Gastrocnemius medialis (tissue), 4 donors: Measurements from ENCODE around the gene SLC45A1. TPM values are rescaled to one million over a fixed set of nuclear protein-coding genes. Genes with fewer than 3 reads are reported as not detected.

Source experiments
- ATAC-seq, 2 donors: fragments of 150-250 bp; one replicate each; pipeline ENCODE4 v1.9.1; 2016
- DNase-seq, 2 donors: peaks; one replicate each; pipeline ENCODE4 v3.0.0-alpha.2; 2019
- H3K27ac ChIP-seq, 4 donors: fragments of 200-600 bp; sonication (generic); 1 replicate in 1 of 4; 2 replicates in 3 of 4; pipeline ENCODE4 v1.5.1; 2016 to 2018; ENCODE audit warnings: mild to moderate bottlenecking in 2 of 4, moderate library complexity in 1 of 4
- H3K27me3 ChIP-seq, 3 donors: fragments of 200-600 bp; sonication (generic) in 2 of 3; 1 replicate in 1 of 3; 2 replicates in 2 of 3; pipeline versions ENCODE4 v1.5.1 to v1.6.0; 2016 to 2019; ENCODE audit warnings: mild to moderate bottlenecking in 1 of 3, moderate library complexity in 1 of 3
- H3K36me3 ChIP-seq, 2 donors: fragments of 200-600 bp; sonication (generic) in 1 of 2; one replicate each; pipeline ENCODE4 v1.5.1; 2017 to 2018
- H3K4me1 ChIP-seq, 2 donors: fragments of 200-600 bp; sonication (generic) in 1 of 2; one replicate each; pipeline ENCODE4 v1.5.1; 2016 to 2017; ENCODE audit warnings: mild to moderate bottlenecking in 2 of 2
- H3K4me3 ChIP-seq, 4 donors: fragments of 200-600 bp; sonication (generic) in 3 of 4; 1 replicate in 1 of 4; 2 replicates in 3 of 4; pipeline ENCODE4 v1.5.1; 2016 to 2019; ENCODE audit warnings: mild to moderate bottlenecking in 2 of 4
- H3K9me3 ChIP-seq, 3 donors: fragments of 200-600 bp; sonication (generic) in 2 of 3; 1 replicate in 1 of 3; 2 replicates in 2 of 3; pipeline ENCODE4 v1.5.1; 2016 to 2019
- POLR2A ChIP-seq, 2 donors: fragments of 450-650 bp; IDR thresholded peaks; one replicate each; pipeline ENCODE4 v1.6.1; 2017; ENCODE audit warnings: antibody characterized with exemption in 2 of 2, mild to moderate bottlenecking in 2 of 2, moderate library complexity in 2 of 2
- in situ Hi-C, 4 donors: fragments of 200-750 bp; cut with MboI; loops; one replicate each; pipeline versions ENCODE4 v1.15.0 to v1.8.0; 2017; ENCODE audit warnings: low sequenced_read_pairs in 4 of 4
- intact Hi-C: fragments of 100-400 bp; cut with DNase I; formaldehyde crosslinking; loops from one replicate; pipeline ENCODE4 v1.15.1; 2023; ENCODE audit warnings: low total_unique reads
- total RNA-seq, 4 donors: library from RNA; depleted of rRNA; stranded (reverse); fragments of >200 nt; gene quantifications; one replicate each; pipeline versions ENCODE4 v1.1.0 to v1.2.3, GENCODE V29; 2016
- TF ChIP-seq, protein P1 (sequence below), 5 experiments: fragments of 450-650 bp in 3 of 5; fragments of 200-600 bp in 2 of 5; sonication (generic) in 2 of 5; IDR thresholded peaks in 4 of 5; conservative IDR thresholded peaks in 1 of 5; 1 replicate in 4 of 5; 2 replicates in 1 of 5; pipeline ENCODE4 v1.5.1; 2016 to 2019; ENCODE audit warnings: antibody characterized with exemption in 5 of 5, mild to moderate bottlenecking in 3 of 5, moderate library complexity in 3 of 5

Gene SLC45A1
- total RNA-seq, 4 donors from 2014 or later: 0.56 to 2.9 (median 0.68) TPM

DNA sequence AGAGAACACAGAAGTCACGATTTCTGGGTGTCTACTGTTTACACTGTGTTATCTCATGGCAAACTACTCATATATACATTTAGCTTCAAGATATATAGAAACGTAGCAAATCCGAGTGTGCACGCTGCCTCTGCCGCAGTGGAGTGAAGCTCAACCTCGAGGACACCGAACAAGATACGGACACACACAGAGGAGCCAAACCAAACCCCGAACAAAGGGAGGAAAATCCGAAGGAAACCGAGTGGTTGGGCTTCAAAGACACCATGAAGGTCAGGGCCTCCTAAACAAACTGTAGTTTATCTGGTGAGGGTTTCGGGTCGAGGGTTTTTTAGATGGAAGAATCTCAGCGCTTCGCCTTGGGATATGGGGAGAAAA is 34.5 kb downstream of the SLC45A1 start:
- H3K9me3 ChIP-seq: no peaks in the 10 kb centered on the region
- intact Hi-C loops: no loop called here
- peaks cover 0 to 48% of the 10 kb centered on the region in 2 donors for H3K36me3 ChIP-seq
- in situ Hi-C loops: no loop called here
- peak overlapping the region; percentile 64 to 95 (median 74) for H3K27ac ChIP-seq
- H3K4me3 ChIP-seq: no peak overlapping the region
- peaks cover 40 to 47% of the 10 kb centered on the region in 2 donors for H3K4me1 ChIP-seq
- no peak for DNase-seq
- no peaks in the 10 kb centered on the region for H3K27me3 ChIP-seq
- no peak for TF ChIP-seq POLR2A (IDR thresholded peaks at IDR 0.05)
- TF ChIP-seq, protein P1, sequence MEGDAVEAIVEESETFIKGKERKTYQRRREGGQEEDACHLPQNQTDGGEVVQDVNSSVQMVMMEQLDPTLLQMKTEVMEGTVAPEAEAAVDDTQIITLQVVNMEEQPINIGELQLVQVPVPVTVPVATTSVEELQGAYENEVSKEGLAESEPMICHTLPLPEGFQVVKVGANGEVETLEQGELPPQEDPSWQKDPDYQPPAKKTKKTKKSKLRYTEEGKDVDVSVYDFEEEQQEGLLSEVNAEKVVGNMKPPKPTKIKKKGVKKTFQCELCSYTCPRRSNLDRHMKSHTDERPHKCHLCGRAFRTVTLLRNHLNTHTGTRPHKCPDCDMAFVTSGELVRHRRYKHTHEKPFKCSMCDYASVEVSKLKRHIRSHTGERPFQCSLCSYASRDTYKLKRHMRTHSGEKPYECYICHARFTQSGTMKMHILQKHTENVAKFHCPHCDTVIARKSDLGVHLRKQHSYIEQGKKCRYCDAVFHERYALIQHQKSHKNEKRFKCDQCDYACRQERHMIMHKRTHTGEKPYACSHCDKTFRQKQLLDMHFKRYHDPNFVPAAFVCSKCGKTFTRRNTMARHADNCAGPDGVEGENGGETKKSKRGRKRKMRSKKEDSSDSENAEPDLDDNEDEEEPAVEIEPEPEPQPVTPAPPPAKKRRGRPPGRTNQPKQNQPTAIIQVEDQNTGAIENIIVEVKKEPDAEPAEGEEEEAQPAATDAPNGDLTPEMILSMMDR (IDR thresholded peaks at IDR 0.05 in 4 of 5, conservative IDR thresholded peaks at IDR 0.05 in 1 of 5): no peak
- ATAC-seq: no peak

DNA sequence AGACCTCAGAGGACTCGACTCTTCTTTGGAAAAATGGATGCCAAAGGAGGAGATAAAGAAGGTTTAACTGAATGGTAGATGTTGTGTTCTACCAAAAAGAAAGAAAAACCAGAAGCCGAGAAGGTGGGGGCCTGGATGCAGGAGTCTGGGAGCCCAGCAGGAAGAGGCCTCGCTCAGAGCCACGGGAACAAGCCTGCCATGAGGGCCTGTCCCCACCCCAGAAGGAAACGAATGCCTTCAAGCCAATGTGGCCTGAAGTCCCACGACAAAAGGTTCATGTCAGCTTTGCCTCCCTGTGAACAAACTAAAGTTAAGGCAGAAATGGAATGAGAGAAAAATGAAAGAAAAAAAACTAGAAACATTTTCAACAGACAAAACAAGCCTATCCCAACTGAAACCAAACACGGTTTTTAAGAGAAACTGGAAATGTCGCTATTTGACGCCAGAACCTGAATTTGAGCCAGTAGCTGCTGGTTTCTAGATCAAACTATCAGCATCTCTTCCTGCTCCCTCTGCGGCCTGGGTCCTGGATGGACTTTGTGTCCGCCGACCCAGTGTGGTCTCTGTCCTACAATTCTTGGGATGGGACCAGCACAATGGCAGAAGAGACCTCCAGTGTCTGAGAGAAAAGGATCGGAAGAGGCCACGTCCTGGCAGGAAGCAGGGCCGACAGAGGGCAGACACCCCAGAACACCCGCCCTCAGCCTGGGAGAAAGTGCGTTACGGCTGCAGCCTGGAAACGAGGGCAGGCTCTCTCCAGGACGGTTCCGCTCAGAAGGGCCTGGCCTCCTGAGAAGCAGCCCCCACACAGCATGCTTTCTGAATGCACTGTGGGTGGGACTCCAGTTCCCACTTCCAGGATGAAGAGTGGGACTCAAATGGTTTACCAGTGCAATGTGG is 35.2 kb downstream of the SLC45A1 start:
- ATAC-seq (no peak), DNase-seq (no peak)
- Histone ChIP-seq H3K4me3 (no peak overlapping the region), H3K4me1 (peaks cover 40 to 54% of the 10 kb centered on the region in 2 donors), H3K27ac (peak overlapping the region; percentile 64 to 95 (median 74)), H3K9me3 (no peaks in the 10 kb centered on the region), H3K36me3 (peaks cover 5 to 55% of the 10 kb centered on the region in 2 donors), H3K27me3 (no peaks in the 10 kb centered on the region)
- TF ChIP-seq, protein P1 (IDR thresholded peaks at IDR 0.05 in 4 of 5, conservative IDR thresholded peaks at IDR 0.05 in 1 of 5): peak in 2 of 5 experiments; percentile 8 to 16
- TF ChIP-seq POLR2A (IDR thresholded peaks at IDR 0.05): peak in 1 of 2 donors; percentile 7
- intact Hi-C loops (no loop called here), in situ Hi-C loops (no loop called here)

DNA sequence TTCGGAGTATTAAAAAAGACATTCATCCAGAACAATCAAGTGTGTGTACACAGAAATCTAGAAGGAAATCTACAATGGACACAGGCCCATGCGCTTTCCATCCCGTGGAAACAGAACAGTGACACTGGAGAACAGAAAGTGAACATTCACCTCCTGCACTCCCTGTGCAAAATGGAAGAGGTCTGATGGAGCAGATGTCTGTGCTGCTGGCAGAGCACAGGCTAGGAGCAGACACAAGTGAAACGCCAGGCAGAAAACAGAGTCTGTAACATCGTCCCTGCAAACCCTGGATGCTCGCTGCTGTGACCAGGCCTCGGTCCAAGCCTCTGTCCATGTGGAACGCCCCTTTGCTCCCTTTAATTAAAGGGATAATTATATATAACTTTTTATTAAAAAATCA is 36.1 kb downstream of the SLC45A1 start:
- no peaks in the 10 kb centered on the region for H3K9me3 ChIP-seq
- peaks cover 7 to 64% of the 10 kb centered on the region in 2 donors for H3K36me3 ChIP-seq

DNA sequence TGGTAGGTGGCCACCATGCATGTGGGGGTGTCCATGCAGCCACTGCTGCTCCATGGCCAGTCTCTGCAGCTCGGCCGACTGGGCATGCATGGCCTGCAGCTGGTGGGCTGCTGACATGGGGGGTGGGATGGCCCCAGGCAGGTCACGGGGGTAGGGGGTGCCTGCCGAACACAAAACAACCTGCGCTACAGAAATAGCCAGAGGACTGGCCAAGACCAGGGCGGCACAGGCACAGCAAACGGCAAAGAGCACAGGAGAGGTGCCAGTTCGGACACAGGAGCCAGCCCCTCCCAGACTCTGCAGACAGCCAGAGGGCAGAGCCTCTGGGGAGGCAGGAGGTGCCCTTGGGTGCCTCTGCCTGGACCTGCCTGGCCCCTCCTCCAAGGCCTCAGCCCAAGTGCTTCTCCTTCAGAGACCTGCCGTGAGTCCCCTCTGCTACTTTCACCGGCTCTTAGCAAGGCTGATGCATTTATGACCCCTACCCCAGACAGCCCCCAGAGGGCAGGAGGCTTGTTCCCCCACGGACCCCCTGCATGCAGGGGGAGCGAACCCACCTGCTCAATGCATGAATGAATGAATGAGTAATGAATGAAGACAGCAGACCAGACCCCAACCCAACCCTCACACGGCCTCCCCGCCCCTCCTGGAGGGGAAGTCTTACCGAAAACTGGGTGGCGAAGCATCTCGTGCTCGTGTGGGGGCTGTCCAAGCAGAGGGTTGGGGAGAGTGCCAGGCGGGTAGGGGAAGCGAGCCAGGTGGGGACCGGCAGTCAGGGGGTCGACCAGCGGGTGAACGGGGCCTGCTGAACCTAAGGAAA is 37.7 kb downstream of the SLC45A1 start:
- no peak overlapping the region for H3K4me3 ChIP-seq
- no peaks in the 10 kb centered on the region for H3K27me3 ChIP-seq
- intact Hi-C loops (no loop called here), in situ Hi-C loops (no loop called here)
- no peak for TF ChIP-seq POLR2A (IDR thresholded peaks at IDR 0.05)
- TF ChIP-seq, protein P1 (IDR thresholded peaks at IDR 0.05 in 4 of 5, conservative IDR thresholded peaks at IDR 0.05 in 1 of 5): no peak
- ATAC-seq (peak in 1 of 2 donors; percentile 25), DNase-seq (peak in 1 of 2 donors; percentile 73)
- H3K36me3 ChIP-seq: peaks cover 7 to 80% of the 10 kb centered on the region in 2 donors
- H3K9me3 ChIP-seq: no peaks in the 10 kb centered on the region
- H3K4me1 ChIP-seq: peaks cover 32 to 40% of the 10 kb centered on the region in 2 donors
- H3K27ac ChIP-seq: peak overlapping the region; percentile 44 to 95 (median 60)

More for the DNA sequence above, 36.1 kb downstream of the SLC45A1 start:
- DNase-seq (no peak), ATAC-seq (no peak)
- Histone ChIP-seq H3K4me3 (no peak overlapping the region), H3K27me3 (no peaks in the 10 kb centered on the region), H3K27ac (peak overlapping the region; percentile 64 to 95 (median 74)), H3K4me1 (peaks cover 40 to 48% of the 10 kb centered on the region in 2 donors)
- intact Hi-C loops (no loop called here), in situ Hi-C loops (no loop called here)
- TF ChIP-seq, protein P1 (IDR thresholded peaks at IDR 0.05 in 4 of 5, conservative IDR thresholded peaks at IDR 0.05 in 1 of 5): no peak
- no peak for TF ChIP-seq POLR2A (IDR thresholded peaks at IDR 0.05)
